Ovary (tissue), 9 donors: ENCODE measurements around the gene MSI2. TPM values are rescaled to one million over a fixed set of nuclear protein-coding genes. Genes with fewer than 3 reads are reported as not detected.

Experiments
- DNase-seq, 5 donors: peaks; one replicate each; pipeline ENCODE4 v3.0.0-alpha.2; 2019 to 2020
- H3K27ac ChIP-seq, 2 donors: fragments of 200-600 bp; one replicate each; pipeline versions ENCODE4 v1.5.1 to v1.8.0; 2019 to 2022
- H3K27me3 ChIP-seq: fragments of 200-600 bp; one replicate; pipeline ENCODE4 v1.8.0; 2022
- H3K36me3 ChIP-seq: fragments of 200-600 bp; sonication (generic); one replicate; pipeline ENCODE4 v1.5.1; 2019
- H3K4me1 ChIP-seq: one replicate; pipeline ENCODE4 v1.8.1; 2013; ENCODE audit warnings: mild to moderate bottlenecking, moderate library complexity; ENCODE audit not compliant: insufficient read depth
- H3K4me3 ChIP-seq: fragments of 200-600 bp; sonication (generic); one replicate; pipeline ENCODE4 v1.5.1; 2017
- H3K9me3 ChIP-seq, 2 donors: fragments of 200-600 bp in 1 of 2; sonication (generic) in 1 of 2; one replicate each; pipeline versions ENCODE4 v1.5.1 to v1.8.1; 2013 to 2019; ENCODE audit warnings: mild to moderate bottlenecking in 1 of 2, moderate library complexity in 1 of 2
- CTCF ChIP-seq, 3 donors: fragments of 450-650 bp in 2 of 3; fragments of 200-600 bp in 1 of 3; IDR thresholded peaks; one replicate each; pipeline versions ENCODE4 v1.5.1 to v1.8.0; 2016 to 2022; ENCODE audit warnings: antibody characterized with exemption in 3 of 3, mild to moderate bottlenecking in 1 of 3
- EP300 ChIP-seq: sonication (generic); formaldehyde crosslinking; IDR thresholded peaks from one replicate; pipeline ENCODE4 v1.6.1; 2017; ENCODE audit warnings: antibody characterized with exemption
- POLR2A ChIP-seq: fragments of 450-650 bp; IDR thresholded peaks from one replicate; pipeline ENCODE4 v1.6.1; 2017; ENCODE audit warnings: antibody characterized with exemption, mild to moderate bottlenecking, moderate library complexity
- WGBS, 3 donors: extraction: QIAGEN DNeasy Blood & Tissue Kit in 1 of 3; methylation state at CpG; one replicate each; pipeline versions ENCODE4 v1.1.5 to v1.1.7; 2013 to 2017; 5-methylcytosine and 5-hydroxymethylcytosine counted together
- intact Hi-C, 4 donors: fragments of 100-400 bp; cut with DNase I; formaldehyde crosslinking; loops; one replicate each; pipeline versions ENCODE4 v1.11.0 to v1.15.1; 2022 to 2023
- polyA plus RNA-seq, 2 donors: library from polyadenylated mRNA; stranded (reverse); fragments of 200-250 nt in 1 of 2; fragments of 350-450 nt in 1 of 2; fragmentation: Illumina TruSeq in 1 of 2; extraction: RNeasy Lipid Tissue Mini Kit (QIAGEN cat#74804) in 1 of 2; gene quantifications; one replicate each; pipeline ENCODE4 v1.2.3, GENCODE V29; 2013 to 2014
- total RNA-seq, 7 donors: library from RNA; depleted of rRNA in 2 of 7; stranded (reverse); fragments of >200 nt in 2 of 7; fragmentation: NEBNext Ultra II Directional in 3 of 7; extraction: Animal tissue kit (Norgen Biotek cat#: 25700) in 3 of 7; gene quantifications; one replicate each; pipeline versions ENCODE4 v1.1.0 to v1.2.4, GENCODE V29; 2016 to 2023
- donor health status: DM: no; HTN: no; CAD: no; lungs with moderate emphysema.
- donor health status: DM: no; HTN: no; CAD: no.
- donor health status: Bipolar disorder and iron deficiency.
- donor health status: DM: yes; HTN: yes; CAD: no.
- donor health status: DM: no; HTN: no; CAD: no.
- donor health status: DM: yes; HTN: yes; CAD: no.

The MSI2 gene
- total and polyA plus RNA-seq, 9 donors = 43.1 to 199 (median 120) TPM

GRCh38 chr17:57234061-57234738 lies 22.1 kb upstream of the MSI2 start:
- Histone ChIP-seq H3K9me3 (no peaks in the 10 kb centered on the region), H3K4me1 (no peaks in the 10 kb centered on the region), H3K27me3 (no peaks in the 10 kb centered on the region), H3K4me3 (no peak overlapping the region), H3K27ac (no peak overlapping the region), H3K36me3 (no peaks in the 10 kb centered on the region)
- WGBS, 3 donors = 43 to 57% (median 49%) methylated on average over 2 of the region's 2 CpGs
- intact Hi-C loops = loop anchor here in 1 of 4 donors (10.0 kb wide), 1 partner anchor 521 kb away; no protein-coding TSS in a partner anchor
- no peak for DNase-seq
- TF ChIP-seq POLR2A = no peak
- no peak for TF ChIP-seq EP300
- TF ChIP-seq CTCF (IDR thresholded peaks at IDR 0.05) = no peak

GRCh38 chr17:57234739-57235092 lies 21.6 kb upstream of the MSI2 start:
- intact Hi-C loops = loop anchor here in 1 of 4 donors (10.0 kb wide), 1 partner anchor 520 kb away; no protein-coding TSS in a partner anchor
- no peaks in the 10 kb centered on the region for H3K4me1 ChIP-seq
- no peaks in the 10 kb centered on the region for H3K27me3 ChIP-seq
- H3K36me3 ChIP-seq = no peaks in the 10 kb centered on the region
- H3K9me3 ChIP-seq = no peaks in the 10 kb centered on the region
- WGBS, 3 donors = 50 to 57% (median 50%) methylated on average over 1 of the region's 1 CpG
- no peak overlapping the region for H3K4me3 ChIP-seq
- TF ChIP-seq POLR2A (no peak), EP300 (no peak), CTCF (IDR thresholded peaks at IDR 0.05) (no peak)
- no peak overlapping the region for H3K27ac ChIP-seq
- DNase-seq = no peak

GRCh38 chr17:57235124-57235523 lies 21.2 kb upstream of the MSI2 start:
- TF ChIP-seq EP300 (no peak), POLR2A (no peak), CTCF (IDR thresholded peaks at IDR 0.05) (no peak)
- DNase-seq = no peak
- Histone ChIP-seq H3K27ac (no peak overlapping the region), H3K4me3 (no peak overlapping the region), H3K27me3 (no peaks in the 10 kb centered on the region), H3K36me3 (no peaks in the 10 kb centered on the region), H3K9me3 (no peaks in the 10 kb centered on the region), H3K4me1 (no peaks in the 10 kb centered on the region)
- intact Hi-C loops = loop anchor here in 1 of 4 donors (10.0 kb wide), 1 partner anchor 520 kb away; no protein-coding TSS in a partner anchor
- WGBS, 3 donors = 91 to 93% (median 91%) methylated on average over 6 of the region's 6 CpGs

GRCh38 chr17:57236686-57237299 lies 19.5 kb upstream of the MSI2 start:
- no peaks in the 10 kb centered on the region for H3K27me3 ChIP-seq
- H3K9me3 ChIP-seq = no peaks in the 10 kb centered on the region
- no peak for DNase-seq
- intact Hi-C loops = loop anchor here in 1 of 4 donors (10.0 kb wide), 1 partner anchor 518 kb away; no protein-coding TSS in a partner anchor
- H3K36me3 ChIP-seq = no peaks in the 10 kb centered on the region
- TF ChIP-seq POLR2A = no peak
- TF ChIP-seq EP300 = no peak
- TF ChIP-seq CTCF (IDR thresholded peaks at IDR 0.05) = no peak
- no peak overlapping the region for H3K27ac ChIP-seq
- WGBS, 3 donors = 93 to 98% (median 96%) methylated on average over 5 of the region's 5 CpGs
- no peak overlapping the region for H3K4me3 ChIP-seq
- H3K4me1 ChIP-seq = no peaks in the 10 kb centered on the region
